Measurements from ENCODE around the gene NDE1. TPM values are rescaled to one million over a fixed set of nuclear protein-coding genes. Genes with fewer than 3 reads are reported as not detected.

The NDE1 gene
- total RNA-seq, 1 donor from 2014 or later = 12.5 TPM

DNA sequence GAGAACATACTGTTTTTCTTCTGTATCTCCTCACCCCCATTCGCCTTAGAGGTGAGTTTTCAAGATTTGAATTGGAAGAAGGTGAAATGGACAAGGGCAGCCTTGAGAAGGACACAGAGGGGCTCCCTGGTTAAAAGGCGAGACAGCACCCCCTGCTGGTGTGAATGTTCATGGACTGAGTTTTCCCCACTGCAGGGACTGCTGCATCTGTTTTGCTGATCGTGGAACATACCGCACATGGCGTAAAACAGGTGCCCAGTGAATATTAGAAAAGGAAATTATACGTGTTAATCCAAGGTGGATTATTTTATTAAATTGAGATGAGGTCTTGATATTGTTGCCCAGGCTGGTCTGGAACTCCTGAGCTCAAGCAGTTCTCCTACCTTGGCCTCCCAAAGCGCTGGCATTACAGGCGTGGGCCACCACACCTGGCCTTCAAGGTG lies 54.5 kb downstream of the NDE1 start:
- Histone ChIP-seq H3K27ac (ENCODE audit: low read depth, low read length) (no peak overlapping the region), H3K4me1 (ENCODE audit: control insufficient read depth in 3 of 3, insufficient read depth in 3 of 3, low read length in 3 of 3) (no peaks in the 10 kb centered on the region), H3K4me3 (ENCODE audit: low read length in 3 of 3) (no peak overlapping the region), H3K9ac (ENCODE audit: low read depth in 1 of 3, low read length in 3 of 3) (no peak overlapping the region), H3K36me3 (ENCODE audit: control insufficient read depth in 3 of 3, insufficient read depth in 3 of 3, low read length in 3 of 3) (peaks cover 11 to 24% (median 19%) of the 10 kb centered on the region in 3 donors), H3K27me3 (ENCODE audit: control insufficient read depth in 3 of 3, insufficient read depth in 3 of 3, low read length in 3 of 3) (no peaks in the 10 kb centered on the region), H3K9me3 (ENCODE audit: control insufficient read depth in 3 of 3, low read length in 3 of 3) (no peaks in the 10 kb centered on the region)

DNA sequence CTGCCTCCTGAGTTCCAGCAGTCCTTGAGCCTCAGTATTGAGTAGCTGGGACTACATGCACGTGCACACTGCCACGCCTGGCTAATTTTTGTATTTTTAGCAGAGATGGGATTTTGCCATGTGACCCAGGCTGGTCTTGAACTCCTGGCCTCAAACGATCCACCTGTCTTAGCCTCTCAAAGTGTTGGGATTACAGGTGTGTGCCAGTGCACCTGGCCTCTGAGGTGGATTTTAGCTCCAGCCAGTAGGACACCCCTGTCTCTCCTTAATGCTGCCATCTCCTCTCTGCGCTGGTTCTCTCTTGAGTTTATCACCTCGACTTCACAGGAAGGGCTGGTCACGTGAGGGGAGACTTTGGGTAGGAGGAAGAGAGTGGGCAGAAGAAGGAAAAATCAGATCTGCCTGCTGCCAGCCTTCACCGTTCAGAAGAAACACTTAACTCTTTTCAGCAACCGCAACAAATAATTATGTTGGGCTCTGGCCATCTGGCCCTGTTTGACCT lies 55.1 kb downstream of the NDE1 start:
- Histone ChIP-seq H3K9ac (ENCODE audit: low read depth in 1 of 3, low read length in 3 of 3) (no peak overlapping the region), H3K36me3 (ENCODE audit: control insufficient read depth in 3 of 3, insufficient read depth in 3 of 3, low read length in 3 of 3) (peaks cover 11 to 20% (median 14%) of the 10 kb centered on the region in 3 donors), H3K27me3 (ENCODE audit: control insufficient read depth in 3 of 3, insufficient read depth in 3 of 3, low read length in 3 of 3) (no peaks in the 10 kb centered on the region), H3K4me3 (ENCODE audit: low read length in 3 of 3) (no peak overlapping the region), H3K27ac (ENCODE audit: low read depth, low read length) (no peak overlapping the region), H3K9me3 (ENCODE audit: control insufficient read depth in 3 of 3, low read length in 3 of 3) (no peaks in the 10 kb centered on the region), H3K4me1 (ENCODE audit: control insufficient read depth in 3 of 3, insufficient read depth in 3 of 3, low read length in 3 of 3) (no peaks in the 10 kb centered on the region)

- no peaks in the 10 kb centered on the region for H3K9me3 ChIP-seq (ENCODE audit: control insufficient read depth in 3 of 3, low read length in 3 of 3)
- H3K36me3 ChIP-seq (ENCODE audit: control insufficient read depth in 3 of 3, insufficient read depth in 3 of 3, low read length in 3 of 3) = peaks cover 6 to 9% (median 7%) of the 10 kb centered on the region in 3 donors
- no peaks in the 10 kb centered on the region for H3K27me3 ChIP-seq (ENCODE audit: control insufficient read depth in 3 of 3, insufficient read depth in 3 of 3, low read length in 3 of 3)
- no peak overlapping the region for H3K27ac ChIP-seq (ENCODE audit: low read depth, low read length)
- H3K4me3 ChIP-seq (ENCODE audit: low read length in 3 of 3) = no peak overlapping the region
- no peak overlapping the region for H3K9ac ChIP-seq (ENCODE audit: low read depth in 1 of 3, low read length in 3 of 3)
- H3K4me1 ChIP-seq (ENCODE audit: control insufficient read depth in 3 of 3, insufficient read depth in 3 of 3, low read length in 3 of 3) = no peaks in the 10 kb centered on the region
These were observed 57.3 kb downstream of the NDE1 start for GRCh38 chr16:15707332-15707731.

DNA sequence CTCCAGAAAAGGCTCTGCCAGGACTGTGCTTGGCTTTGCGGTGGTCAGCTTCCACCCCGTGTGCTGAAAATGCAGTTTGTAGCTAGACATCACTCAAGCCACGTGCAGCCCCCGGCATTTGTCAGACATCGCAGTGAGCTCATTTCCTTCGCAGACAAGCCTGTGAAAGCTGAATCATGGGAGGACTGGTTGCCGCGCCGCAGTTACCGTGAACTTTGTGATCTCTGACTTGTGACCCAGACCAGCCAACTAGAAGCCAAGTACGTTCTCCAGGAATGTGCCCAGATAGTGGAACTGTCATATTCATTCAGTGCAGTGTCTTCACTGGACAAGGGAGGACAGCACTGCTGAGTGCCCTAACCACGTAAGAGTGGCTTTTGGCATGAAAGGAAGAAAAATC lies 58.1 kb downstream of the NDE1 start:
- H3K4me3 ChIP-seq (ENCODE audit: low read length in 3 of 3) = no peak overlapping the region
- no peaks in the 10 kb centered on the region for H3K4me1 ChIP-seq (ENCODE audit: control insufficient read depth in 3 of 3, insufficient read depth in 3 of 3, low read length in 3 of 3)
- H3K9me3 ChIP-seq (ENCODE audit: control insufficient read depth in 3 of 3, low read length in 3 of 3) = no peaks in the 10 kb centered on the region
- H3K36me3 ChIP-seq (ENCODE audit: control insufficient read depth in 3 of 3, insufficient read depth in 3 of 3, low read length in 3 of 3) = peaks cover 6 to 9% (median 7%) of the 10 kb centered on the region in 3 donors
- no peak overlapping the region for H3K9ac ChIP-seq (ENCODE audit: low read depth in 1 of 3, low read length in 3 of 3)
- no peaks in the 10 kb centered on the region for H3K27me3 ChIP-seq (ENCODE audit: control insufficient read depth in 3 of 3, insufficient read depth in 3 of 3, low read length in 3 of 3)
- no peak overlapping the region for H3K27ac ChIP-seq (ENCODE audit: low read depth, low read length)

GRCh38 chr16:15708997-15709396 lies 59.0 kb downstream of the NDE1 start:
- no peaks in the 10 kb centered on the region for H3K27me3 ChIP-seq (ENCODE audit: control insufficient read depth in 3 of 3, insufficient read depth in 3 of 3, low read length in 3 of 3)
- H3K36me3 ChIP-seq (ENCODE audit: control insufficient read depth in 3 of 3, insufficient read depth in 3 of 3, low read length in 3 of 3) = peaks cover 6 to 11% (median 7%) of the 10 kb centered on the region in 3 donors
- no peak overlapping the region for H3K27ac ChIP-seq (ENCODE audit: low read depth, low read length)
- no peak overlapping the region for H3K4me3 ChIP-seq (ENCODE audit: low read length in 3 of 3)
- H3K4me1 ChIP-seq (ENCODE audit: control insufficient read depth in 3 of 3, insufficient read depth in 3 of 3, low read length in 3 of 3) = no peaks in the 10 kb centered on the region
- no peak overlapping the region for H3K9ac ChIP-seq (ENCODE audit: low read depth in 1 of 3, low read length in 3 of 3)
- no peaks in the 10 kb centered on the region for H3K9me3 ChIP-seq (ENCODE audit: control insufficient read depth in 3 of 3, low read length in 3 of 3)

GRCh38 chr16:15714393-15715172 lies 64.5 kb downstream of the NDE1 start:
- Histone ChIP-seq H3K9me3 (ENCODE audit: control insufficient read depth in 3 of 3, low read length in 3 of 3) (no peaks in the 10 kb centered on the region), H3K4me3 (ENCODE audit: low read length in 3 of 3) (no peak overlapping the region), H3K4me1 (ENCODE audit: control insufficient read depth in 3 of 3, insufficient read depth in 3 of 3, low read length in 3 of 3) (no peaks in the 10 kb centered on the region), H3K36me3 (ENCODE audit: control insufficient read depth in 3 of 3, insufficient read depth in 3 of 3, low read length in 3 of 3) (peaks cover 14 to 18% (median 15%) of the 10 kb centered on the region in 3 donors), H3K9ac (ENCODE audit: low read depth in 1 of 3, low read length in 3 of 3) (no peak overlapping the region), H3K27me3 (ENCODE audit: control insufficient read depth in 3 of 3, insufficient read depth in 3 of 3, low read length in 3 of 3) (no peaks in the 10 kb centered on the region), H3K27ac (ENCODE audit: low read depth, low read length) (no peak overlapping the region)

- H3K9me3 ChIP-seq (ENCODE audit: control insufficient read depth in 3 of 3, low read length in 3 of 3) = no peaks in the 10 kb centered on the region
These were observed 65.2 kb downstream of the NDE1 start for GRCh38 chr16:15715221-15715620.

DNA sequence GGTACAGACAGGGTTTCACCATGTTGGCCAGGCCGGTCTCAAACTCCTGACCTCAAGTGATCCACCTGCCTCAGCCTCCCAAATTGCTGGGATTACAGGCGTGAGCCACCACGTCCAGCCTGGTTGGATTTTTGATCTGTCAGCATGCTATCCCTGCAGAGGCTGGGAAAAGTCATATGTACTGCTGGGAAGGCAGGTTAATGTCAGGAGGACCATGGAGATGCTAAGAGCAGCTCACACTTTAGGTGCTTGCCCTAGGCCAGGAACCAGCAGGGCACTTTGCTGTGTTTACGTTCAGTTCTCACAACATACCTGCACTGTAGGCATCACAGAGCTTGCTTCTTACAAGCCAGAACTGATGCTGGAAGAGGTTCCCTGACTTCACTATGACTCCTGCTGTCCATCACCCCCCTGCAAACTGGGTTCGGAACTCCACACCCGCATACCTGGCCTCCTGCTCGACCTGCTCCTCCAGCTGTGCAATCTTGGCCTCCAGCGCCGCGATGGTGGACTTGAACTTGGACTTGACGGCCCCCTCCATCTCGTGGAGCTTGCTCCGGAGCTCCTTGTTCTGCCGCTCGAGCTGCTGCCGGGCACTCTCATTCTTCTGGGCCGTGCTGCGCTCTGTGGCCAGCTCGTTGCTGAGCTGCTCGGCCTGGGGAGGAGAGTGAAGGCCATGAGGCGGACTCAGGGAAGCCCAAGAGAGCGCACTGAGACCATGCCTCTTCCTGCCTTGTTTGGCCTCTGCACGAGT lies 66.8 kb downstream of the NDE1 start:
- Histone ChIP-seq H3K4me3 (ENCODE audit: low read length in 3 of 3) (no peak overlapping the region), H3K36me3 (ENCODE audit: control insufficient read depth in 3 of 3, insufficient read depth in 3 of 3, low read length in 3 of 3) (peaks cover 18 to 21% (median 19%) of the 10 kb centered on the region in 3 donors), H3K4me1 (ENCODE audit: control insufficient read depth in 3 of 3, insufficient read depth in 3 of 3, low read length in 3 of 3) (no peaks in the 10 kb centered on the region), H3K9ac (ENCODE audit: low read depth in 1 of 3, low read length in 3 of 3) (no peak overlapping the region), H3K27me3 (ENCODE audit: control insufficient read depth in 3 of 3, insufficient read depth in 3 of 3, low read length in 3 of 3) (no peaks in the 10 kb centered on the region), H3K9me3 (ENCODE audit: control insufficient read depth in 3 of 3, low read length in 3 of 3) (no peaks in the 10 kb centered on the region), H3K27ac (ENCODE audit: low read depth, low read length) (no peak overlapping the region)

More at GRCh38 chr16:15715221-15715620, 65.2 kb downstream of the NDE1 start:
- Histone ChIP-seq H3K4me1 (ENCODE audit: control insufficient read depth in 3 of 3, insufficient read depth in 3 of 3, low read length in 3 of 3) (no peaks in the 10 kb centered on the region), H3K27ac (ENCODE audit: low read depth, low read length) (no peak overlapping the region), H3K27me3 (ENCODE audit: control insufficient read depth in 3 of 3, insufficient read depth in 3 of 3, low read length in 3 of 3) (no peaks in the 10 kb centered on the region), H3K4me3 (ENCODE audit: low read length in 3 of 3) (no peak overlapping the region), H3K9ac (ENCODE audit: low read depth in 1 of 3, low read length in 3 of 3) (no peak overlapping the region), H3K36me3 (ENCODE audit: control insufficient read depth in 3 of 3, insufficient read depth in 3 of 3, low read length in 3 of 3) (peaks cover 17 to 19% (median 18%) of the 10 kb centered on the region in 3 donors)

DNA sequence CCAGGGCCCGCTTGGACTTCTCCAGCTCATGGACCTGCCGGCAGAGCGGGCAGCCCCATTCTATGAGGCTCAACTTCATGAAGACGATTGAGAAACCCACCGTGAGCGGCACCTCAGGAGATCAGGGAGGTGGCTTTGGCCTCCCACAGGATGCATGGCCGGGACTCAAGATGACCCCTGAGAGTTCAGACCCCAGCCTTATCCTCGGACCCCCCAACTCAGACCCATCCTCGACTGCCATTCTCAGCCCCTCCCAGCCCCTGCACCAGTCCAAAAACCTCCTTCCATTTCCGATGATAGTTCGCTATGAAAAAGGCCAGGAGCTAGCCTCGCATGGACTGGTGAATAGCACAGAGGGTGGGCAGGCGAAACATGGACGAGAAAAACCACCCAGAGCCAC lies 71.0 kb downstream of the NDE1 start:
- no peaks in the 10 kb centered on the region for H3K27me3 ChIP-seq (ENCODE audit: control insufficient read depth in 3 of 3, insufficient read depth in 3 of 3, low read length in 3 of 3)
- H3K4me3 ChIP-seq (ENCODE audit: low read length in 3 of 3) = no peak overlapping the region
- H3K27ac ChIP-seq (ENCODE audit: low read depth, low read length) = no peak overlapping the region
- no peak overlapping the region for H3K9ac ChIP-seq (ENCODE audit: low read depth in 1 of 3, low read length in 3 of 3)
- H3K36me3 ChIP-seq (ENCODE audit: control insufficient read depth in 3 of 3, insufficient read depth in 3 of 3, low read length in 3 of 3) = peaks cover 35 to 37% (median 37%) of the 10 kb centered on the region in 3 donors
- no peaks in the 10 kb centered on the region for H3K4me1 ChIP-seq (ENCODE audit: control insufficient read depth in 3 of 3, insufficient read depth in 3 of 3, low read length in 3 of 3)
- no peaks in the 10 kb centered on the region for H3K9me3 ChIP-seq (ENCODE audit: control insufficient read depth in 3 of 3, low read length in 3 of 3)

GRCh38 chr16:15723808-15724207 lies 73.8 kb downstream of the NDE1 start:
- Histone ChIP-seq H3K4me1 (ENCODE audit: control insufficient read depth in 3 of 3, insufficient read depth in 3 of 3, low read length in 3 of 3) (no peaks in the 10 kb centered on the region), H3K36me3 (ENCODE audit: control insufficient read depth in 3 of 3, insufficient read depth in 3 of 3, low read length in 3 of 3) (peaks cover 25 to 29% (median 27%) of the 10 kb centered on the region in 3 donors), H3K27ac (ENCODE audit: low read depth, low read length) (no peak overlapping the region), H3K9ac (ENCODE audit: low read depth in 1 of 3, low read length in 3 of 3) (no peak overlapping the region), H3K27me3 (ENCODE audit: control insufficient read depth in 3 of 3, insufficient read depth in 3 of 3, low read length in 3 of 3) (no peaks in the 10 kb centered on the region), H3K4me3 (ENCODE audit: low read length in 3 of 3) (no peak overlapping the region), H3K9me3 (ENCODE audit: control insufficient read depth in 3 of 3, low read length in 3 of 3) (no peaks in the 10 kb centered on the region)

Measured in skeletal muscle tissue (tissue), 4 donors.